ENCODE measurements around the gene RHOV. TPM values are rescaled to one million over a fixed set of nuclear protein-coding genes. Genes with fewer than 3 reads are reported as not detected.

Gene RHOV
- total and polyA plus RNA-seq, 2 of the 4 experiments (the other 2 are of a cell fraction): 0.10 TPM; not detected in 1

GRCh38 chr15:40914486-40914885, 40.5 kb upstream of the RHOV start:
- in situ Hi-C loops (cut with MboI; ENCODE audit: low sequenced_read_pairs): no loop called here
- Histone ChIP-seq H3K27me3 (ENCODE audit: control insufficient read depth, insufficient read depth, low read length) (no peaks in the 10 kb centered on the region), H3K4me3 (ENCODE audit: insufficient read depth, low read depth, low read length) (no peak overlapping the region), H2AK5ac (ENCODE audit: low read depth, low read length) (no peak overlapping the region), H2BK15ac (ENCODE audit: low read depth, low read length) (no peak overlapping the region), H4K5ac (ENCODE audit: low read depth, low read length) (no peak overlapping the region), H3K18ac (ENCODE audit: low read depth, low read length) (no peak overlapping the region), H4K91ac (ENCODE audit: insufficient read depth, low read depth, low read length) (no peak overlapping the region), H3K9ac (ENCODE audit: low read depth, low read length) (no peak overlapping the region), H4K20me1 (ENCODE audit: insufficient read depth, low read length) (no peaks in the 10 kb centered on the region), H3K14ac (replicated peaks; ENCODE audit: low read depth, low read length) (no peak overlapping the region), H3K9me1 (ENCODE audit: insufficient read depth, low read length) (peaks cover 4% of the 10 kb centered on the region), H3K27ac (ENCODE audit: insufficient read depth, low read length) (no peak overlapping the region), H2BK120ac (ENCODE audit: low read depth, low read length) (no peak overlapping the region), H2AK9ac (replicated peaks; ENCODE audit: low read depth, low read length, poor library complexity) (no peak overlapping the region), H3K4ac (ENCODE audit: low read depth, low read length) (no peak overlapping the region), H3K79me1 (ENCODE audit: low read depth in 1 of 2, low read length in 2 of 2) (no peaks in the 10 kb centered on the region), H4K8ac (ENCODE audit: low read depth in 2 of 2, low read length in 2 of 2) (no peak overlapping the region), H3K56ac (ENCODE audit: extremely low read depth, insufficient read depth, low read length) (no peak overlapping the region), H3K4me1 (ENCODE audit: control insufficient read depth, insufficient read depth, low read length) (peaks cover 4% of the 10 kb centered on the region; the same call in 1 of the 2 replicates), H3K4me2 (ENCODE audit: low read depth, low read length) (no peak overlapping the region), H2BK20ac (ENCODE audit: low read depth, low read length) (no peak overlapping the region), H2BK5ac (ENCODE audit: low read depth, low read length, poor library complexity, severe bottlenecking) (no peak overlapping the region), H2AFZ (replicated peaks; ENCODE audit: low read length, poor library complexity) (peak overlapping the region; percentile 41), H3K36me3 (ENCODE audit: control insufficient read depth, insufficient read depth, low read length) (no peaks in the 10 kb centered on the region), H3K9me3 (ENCODE audit: control insufficient read depth, insufficient read depth, low read length) (no peaks in the 10 kb centered on the region), H3K23ac (ENCODE audit: low read depth, low read length) (no peak overlapping the region)
- BruUV-seq (replicated peaks): no TSS peak
- ChIA-PET CTCF (no interaction called here), POLR2A (ENCODE audit: unreplicated experiment) (no interaction called here)
- no peak for TF ChIP-seq RAD21 (IDR thresholded peaks at IDR 0.05; ENCODE audit: low read length)
- TF ChIP-seq USF2 (IDR thresholded peaks at IDR 0.05; ENCODE audit: low read depth, low read length): no peak
- 0 out of 2 replicates have a peak, but pooled peaks have one; percentile 1 for TF ChIP-seq CTCF (conservative IDR thresholded peaks at IDR 0.05; ENCODE audit: low read depth, low read length)
- no peak for TF ChIP-seq RFX5 (IDR thresholded peaks at IDR 0.05; ENCODE audit: low read depth, low read length)
- dilution Hi-C loops (cut with HindIII; ENCODE audit: low sequenced_read_pairs, unreplicated experiment): no loop called here
- no peak for ATAC-seq (ENCODE audit: low read depth)
- DNase-seq: no peak
- intact Hi-C loops (cut with micrococcal nuclease): no loop called here
- no CpG with 5 or more reads among the region's 8 CpGs for WGBS, 2 experiments (ENCODE audit: extremely low coverage in 2 of 2, insufficient read length in 1 of 2)

Data from IMR-90 (cell line).